22Rv1 (cell line): ENCODE results near the gene HS3ST6.

Experiments
- ZFX ChIP-seq: fragments of 450-650 bp; IDR thresholded peaks from 2 replicates; pipeline ENCODE4 v1.6.1; 2017; ENCODE audit warnings: antibody characterized with exemption, borderline replicate concordance
- TF ChIP-seq, protein P1 (sequence below): fragments of 450-650 bp; IDR thresholded peaks from 2 replicates; pipeline ENCODE4 v1.5.1; 2017; ENCODE audit warnings: mild to moderate bottlenecking

DNA sequence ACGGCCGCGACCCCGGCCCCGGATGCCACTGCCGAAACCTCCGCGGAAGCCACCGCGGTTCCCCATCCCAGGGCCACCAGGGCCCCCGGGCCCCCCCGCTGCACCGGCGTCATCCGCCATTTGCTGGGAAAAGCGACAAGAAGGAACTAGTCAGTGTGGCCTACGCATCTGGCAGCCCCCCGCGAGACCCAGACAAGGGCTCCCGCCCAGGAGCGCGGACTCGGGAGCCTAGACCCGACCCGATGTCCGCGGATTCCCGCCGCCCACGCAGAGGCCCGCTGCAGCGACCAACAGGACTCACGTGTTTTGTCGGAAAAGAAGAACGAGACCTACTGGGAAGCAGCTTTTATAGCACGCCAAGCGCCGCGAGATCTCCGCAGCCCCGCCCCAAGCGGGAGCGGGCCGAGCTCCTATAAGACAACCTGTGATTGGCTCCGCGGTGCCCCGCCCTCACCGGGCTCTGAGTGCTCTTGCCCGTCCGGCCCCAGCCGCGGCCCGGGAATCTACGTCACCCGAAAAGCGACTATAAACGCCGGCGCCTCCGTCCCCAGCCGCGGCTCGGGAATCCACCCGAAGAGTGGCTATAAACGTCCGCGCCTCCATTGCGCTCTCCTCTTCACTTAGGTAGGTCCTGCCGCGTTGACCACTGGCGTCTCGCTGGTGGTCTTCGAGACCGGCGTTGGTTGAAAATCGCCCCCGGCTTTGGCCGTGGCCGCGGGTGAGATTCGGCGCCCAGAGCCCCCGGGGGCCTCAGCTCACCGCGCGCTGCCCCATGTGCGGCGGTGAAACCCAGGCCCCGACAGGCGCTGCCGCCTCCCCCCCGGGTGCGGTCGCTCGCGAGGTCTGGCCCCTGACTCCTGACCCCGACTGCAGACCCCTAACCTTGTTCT lies 46.5 kb upstream of the HS3ST6 start, which contains the start of gene RPS2:
- TF ChIP-seq, protein P1, sequence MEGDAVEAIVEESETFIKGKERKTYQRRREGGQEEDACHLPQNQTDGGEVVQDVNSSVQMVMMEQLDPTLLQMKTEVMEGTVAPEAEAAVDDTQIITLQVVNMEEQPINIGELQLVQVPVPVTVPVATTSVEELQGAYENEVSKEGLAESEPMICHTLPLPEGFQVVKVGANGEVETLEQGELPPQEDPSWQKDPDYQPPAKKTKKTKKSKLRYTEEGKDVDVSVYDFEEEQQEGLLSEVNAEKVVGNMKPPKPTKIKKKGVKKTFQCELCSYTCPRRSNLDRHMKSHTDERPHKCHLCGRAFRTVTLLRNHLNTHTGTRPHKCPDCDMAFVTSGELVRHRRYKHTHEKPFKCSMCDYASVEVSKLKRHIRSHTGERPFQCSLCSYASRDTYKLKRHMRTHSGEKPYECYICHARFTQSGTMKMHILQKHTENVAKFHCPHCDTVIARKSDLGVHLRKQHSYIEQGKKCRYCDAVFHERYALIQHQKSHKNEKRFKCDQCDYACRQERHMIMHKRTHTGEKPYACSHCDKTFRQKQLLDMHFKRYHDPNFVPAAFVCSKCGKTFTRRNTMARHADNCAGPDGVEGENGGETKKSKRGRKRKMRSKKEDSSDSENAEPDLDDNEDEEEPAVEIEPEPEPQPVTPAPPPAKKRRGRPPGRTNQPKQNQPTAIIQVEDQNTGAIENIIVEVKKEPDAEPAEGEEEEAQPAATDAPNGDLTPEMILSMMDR: peak; percentile 23; the same call in 1 of the 2 replicates
- TF ChIP-seq ZFX: no peak
